Measurements from ENCODE around the gene CKM.
"Not testable (repeated sequence)": the region's sequence is repeated elsewhere in the genome, so short reads cannot be mapped to it uniquely, and the experiment has no call there.

Gene CKM

GRCh38 chr19:45321848-45322247, 827 bp downstream of the CKM start:
- no peak for DNase-seq (ENCODE audit: low read depth, low spot score)

- no peak for DNase-seq (ENCODE audit: low read depth, low spot score)
Measured at GRCh38 chr19:45320997-45321775, 1.5 kb downstream of the CKM start.

- DNase-seq (ENCODE audit: low read depth, low spot score): no peak
Measured at GRCh38 chr19:45315304-45315703, 7.4 kb downstream of the CKM start.

GRCh38 chr19:45314708-45315245, 7.9 kb downstream of the CKM start:
- no peak for DNase-seq (ENCODE audit: low read depth, low spot score)

GRCh38 chr19:45312285-45312684, 10.4 kb downstream of the CKM start:
- not testable (repeated sequence) for DNase-seq (ENCODE audit: low read depth, low spot score)

GRCh38 chr19:45311621-45312020, 11.1 kb downstream of the CKM start:
- no peak for DNase-seq (ENCODE audit: low read depth, low spot score)

GRCh38 chr19:45309322-45309721, 13.4 kb downstream of the CKM start:
- not testable (repeated sequence) for DNase-seq (ENCODE audit: low read depth, low spot score)

GRCh38 chr19:45307361-45307760, 15.3 kb downstream of the CKM start:
- no peak for DNase-seq (ENCODE audit: low read depth, low spot score)

- no peak for DNase-seq (ENCODE audit: low read depth, low spot score)
Measured at GRCh38 chr19:45306518-45307027, 16.1 kb downstream of the CKM start.

- no peak for DNase-seq (ENCODE audit: low read depth, low spot score)
Measured at GRCh38 chr19:45306040-45306439, 16.6 kb downstream of the CKM start.

- DNase-seq (ENCODE audit: low read depth, low spot score): no peak
Measured at GRCh38 chr19:45305421-45305820, 17.3 kb downstream of the CKM start.

GRCh38 chr19:45305007-45305406, 17.7 kb downstream of the CKM start:
- DNase-seq (ENCODE audit: low read depth, low spot score): no peak

- DNase-seq (ENCODE audit: low read depth, low spot score): no peak
Measured at GRCh38 chr19:45304141-45304926, 18.3 kb downstream of the CKM start.

- no peak for DNase-seq (ENCODE audit: low read depth, low spot score)
Measured at GRCh38 chr19:45303269-45304060, 19.2 kb downstream of the CKM start.

- DNase-seq (ENCODE audit: low read depth, low spot score): no peak
Measured at GRCh38 chr19:45302416-45302815, 20.3 kb downstream of the CKM start.

- DNase-seq (ENCODE audit: low read depth, low spot score): no peak
Measured at GRCh38 chr19:45299719-45300118, 23.0 kb downstream of the CKM start.

- DNase-seq (ENCODE audit: low read depth, low spot score): no peak
Measured at GRCh38 chr19:45298264-45298663, 24.4 kb downstream of the CKM start.

GRCh38 chr19:45297674-45298073, 25.0 kb downstream of the CKM start:
- DNase-seq (ENCODE audit: low read depth, low spot score): no peak

- DNase-seq (ENCODE audit: low read depth, low spot score): no peak
Measured at GRCh38 chr19:45296355-45296754, 26.3 kb downstream of the CKM start.

GRCh38 chr19:45295873-45296272, 26.8 kb downstream of the CKM start:
- DNase-seq (ENCODE audit: low read depth, low spot score): no peak

- no peak for DNase-seq (ENCODE audit: low read depth, low spot score)
Measured at GRCh38 chr19:45294291-45295029, 28.2 kb downstream of the CKM start.

Measured in iPS DF 19.7 (cell line).